GM23338 (cell line): ENCODE data around the gene ZNF335. TPM values are rescaled to one million over a fixed set of nuclear protein-coding genes. Genes with fewer than 3 reads are reported as not detected.

Source experiments
- ATAC-seq: fragments of 200-7000 bp; cut with Tn5 transposase; 3 replicates; pipeline ENCODE4 v1.9.1; 2020
- DNase-seq: peaks from one replicate; pipeline ENCODE4 v3.0.0-alpha.2; 2015; ENCODE audit warnings: low spot score
- H2AFZ ChIP-seq: fragments of 200-600 bp; sonication (generic); 2 replicates; pipeline ENCODE4 v1.8.0; 2016; ENCODE audit warnings: antibody characterized with exemption, mild to moderate bottlenecking, moderate library complexity
- H3F3A ChIP-seq: fragments of 200-600 bp; sonication (generic); replicated peaks from 2 replicates; pipeline ENCODE4 v1.8.0; 2017; ENCODE audit warnings: antibody characterized with exemption, mixed run types, low read depth
- H3K27ac ChIP-seq: fragments of 200-600 bp; sonication (generic); 2 replicates; pipeline ENCODE4 v1.6.1; 2016; ENCODE audit warnings: low read depth
- H3K27me3 ChIP-seq: fragments of 200-600 bp; sonication (generic); 2 replicates; pipeline ENCODE4 v1.8.0; 2016; ENCODE audit warnings: mild to moderate bottlenecking, mixed run types, moderate library complexity; ENCODE audit not compliant: insufficient read depth
- H3K36me3 ChIP-seq: fragments of 200-600 bp; sonication (generic); 2 replicates; pipeline ENCODE4 v1.8.0; 2016; ENCODE audit warnings: mild to moderate bottlenecking; ENCODE audit not compliant: insufficient read depth
- H3K4me1 ChIP-seq: fragments of 200-600 bp; sonication (generic); 2 replicates; pipeline ENCODE4 v1.8.0; 2016; ENCODE audit warnings: mild to moderate bottlenecking, moderate library complexity; ENCODE audit not compliant: insufficient read depth
- H3K4me2 ChIP-seq: fragments of 200-600 bp; sonication (generic); 2 replicates; pipeline ENCODE4 v1.7.1; 2017; ENCODE audit warnings: mixed run types
- H3K4me3 ChIP-seq: fragments of 200-600 bp; sonication (generic); 2 replicates; pipeline ENCODE4 v1.6.1; 2016; ENCODE audit warnings: mixed run types
- H3K79me2 ChIP-seq: fragments of 200-600 bp; sonication (generic); replicated peaks from 2 replicates; pipeline ENCODE4 v1.8.0; 2017; ENCODE audit warnings: mild to moderate bottlenecking; ENCODE audit not compliant: insufficient read depth
- H3K9me2 ChIP-seq: fragments of 200-600 bp; sonication (generic); 2 replicates; pipeline ENCODE4 v1.8.0; 2017; ENCODE audit not compliant: insufficient read depth
- H4K20me1 ChIP-seq: fragments of 200-600 bp; sonication (generic); replicated peaks from 2 replicates; pipeline ENCODE4 v1.8.0; 2017; ENCODE audit warnings: mild to moderate bottlenecking; ENCODE audit not compliant: insufficient read depth
- H3K27ac Mint-ChIP-seq: 2 replicates; pipeline ENCODE4 v1.8.0; 2020; ENCODE audit warnings: inconsistent platforms, mild to moderate bottlenecking, moderate library complexity, mixed read lengths
- H3K27me3 Mint-ChIP-seq: 3 replicates; pipeline ENCODE4 v1.8.0; 2022; ENCODE audit warnings: low read depth, mild to moderate bottlenecking, moderate library complexity, mixed read lengths, inconsistent platforms; ENCODE audit not compliant: insufficient read depth, poor library complexity
- H3K36me3 Mint-ChIP-seq: 3 replicates; pipeline ENCODE4 v1.8.0; 2021; ENCODE audit warnings: low read depth, mild to moderate bottlenecking, inconsistent platforms, moderate library complexity, mixed read lengths
- H3K4me1 Mint-ChIP-seq: 3 replicates; pipeline ENCODE4 v1.8.0; 2020; ENCODE audit warnings: mild to moderate bottlenecking, inconsistent platforms, mixed read lengths
- H3K4me3 Mint-ChIP-seq: 3 replicates; pipeline ENCODE4 v1.8.0; 2021; ENCODE audit warnings: moderate library complexity, mild to moderate bottlenecking, inconsistent platforms, mixed read lengths
- H3K9me3 Mint-ChIP-seq: 3 replicates; pipeline ENCODE4 v1.8.0; 2020; ENCODE audit warnings: moderate library complexity, mild to moderate bottlenecking, inconsistent platforms, mixed read lengths
- CREB1 ChIP-seq: fragments of 250-450 bp; sonication (Bioruptor Pico); IDR thresholded peaks from 2 replicates; pipeline ENCODE4 v1.5.0; 2020; ENCODE audit warnings: low read depth, mild to moderate bottlenecking, moderate library complexity
- EZH2phosphoT487 ChIP-seq: fragments of 200-600 bp; sonication (generic); IDR thresholded peaks from one replicate; pipeline ENCODE4 v1.8.1; 2018; ENCODE audit warnings: antibody characterized with exemption; ENCODE audit not compliant: unreplicated experiment
- JUNB ChIP-seq: IDR thresholded peaks from one replicate; pipeline ENCODE4 v1.6.1; 2016; ENCODE audit warnings: antibody characterized with exemption; ENCODE audit not compliant: unreplicated experiment
- NANOG ChIP-seq: IDR thresholded peaks from 2 replicates; pipeline ENCODE4 v1.6.1; 2016; ENCODE audit warnings: antibody characterized with exemption, borderline replicate concordance
- STAT1 ChIP-seq: IDR thresholded peaks from one replicate; pipeline ENCODE4 v1.6.1; 2016; ENCODE audit warnings: antibody characterized with exemption; ENCODE audit not compliant: unreplicated experiment
- ZNF331 ChIP-seq: fragments of 250-450 bp; sonication (Bioruptor Pico); IDR thresholded peaks from 2 replicates; pipeline ENCODE4 v1.5.0; 2020; ENCODE audit warnings: low read depth, mild to moderate bottlenecking, moderate library complexity
- polyA plus RNA-seq: library from polyadenylated mRNA; unstranded; fragments of >200 nt; fragmentation: Nextera tagmentation; extraction: Ambion mirVana; gene quantifications from 2 replicates; pipeline ENCODE4 v1.2.1, GENCODE V29; 2016
- total RNA-seq: library from RNA; depleted of rRNA; stranded (reverse); fragments of >200 nt; shearing (Covaris generic); gene quantifications from 2 replicates; pipeline ENCODE4 v1.2.3, GENCODE V29; 2014
- TF ChIP-seq, protein P1 (sequence below): fragments of 250-450 bp; sonication (Bioruptor Pico); IDR thresholded peaks from 2 replicates; pipeline ENCODE4 v1.5.0; 2020; ENCODE audit warnings: mild to moderate bottlenecking, moderate library complexity
- TF ChIP-seq, protein P2 (sequence below): IDR thresholded peaks from 2 replicates; pipeline ENCODE4 v1.6.1; 2016; ENCODE audit warnings: antibody characterized with exemption

Gene ZNF335
- total and polyA plus RNA-seq, 2 experiments from 2014 or later = 7.4 to 24.2 TPM

DNA sequence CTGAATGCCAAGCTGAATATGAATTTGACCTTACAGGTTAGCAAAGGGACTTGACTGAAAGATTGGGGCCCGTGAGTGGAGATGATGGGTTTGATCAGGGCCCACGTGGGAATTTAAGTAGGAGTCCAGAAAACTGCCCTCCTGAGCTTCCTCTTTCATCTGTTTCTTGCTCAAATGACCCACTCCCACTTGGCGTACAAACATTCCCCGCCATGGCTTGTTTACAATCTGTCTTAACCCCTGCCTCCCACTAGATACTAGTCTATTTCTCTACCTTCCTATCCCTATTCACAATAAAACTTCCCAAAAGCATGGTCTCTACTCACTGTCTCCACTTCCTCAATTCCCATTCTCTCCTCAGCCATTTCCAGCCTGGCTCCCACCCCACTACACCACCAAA is 46.1 kb upstream of the ZNF335 start:
- Mint-ChIP-seq H3K27me3 (peaks cover 15% of the 10 kb centered on the region), H3K27ac (no peak overlapping the region), H3K4me1 (peaks cover 12% of the 10 kb centered on the region), H3K36me3 (no peaks in the 10 kb centered on the region), H3K9me3 (no peaks in the 10 kb centered on the region; the same call in 2 of the 3 replicates), H3K4me3 (no peak overlapping the region)
- no peak overlapping the region for H3K27ac ChIP-seq
- H3K9me2 ChIP-seq = no peaks in the 10 kb centered on the region
- ATAC-seq (no peak), DNase-seq (no peak)
- H3K4me2 ChIP-seq = no peak overlapping the region
- no peak overlapping the region for H2AFZ ChIP-seq
- no peaks in the 10 kb centered on the region; the same call in 1 of the 2 replicates for H4K20me1 ChIP-seq
- peaks cover 9% of the 10 kb centered on the region for H3F3A ChIP-seq
- H3K4me3 ChIP-seq = no peak overlapping the region
- no peaks in the 10 kb centered on the region for H3K36me3 ChIP-seq
- peaks cover 9% of the 10 kb centered on the region for H3K4me1 ChIP-seq
- TF ChIP-seq EZH2phosphoT487 = no peak
- no peak for TF ChIP-seq JUNB
- no peak for TF ChIP-seq STAT1
- peaks cover 13% of the 10 kb centered on the region for H3K27me3 ChIP-seq
- H3K79me2 ChIP-seq = no peaks in the 10 kb centered on the region

DNA sequence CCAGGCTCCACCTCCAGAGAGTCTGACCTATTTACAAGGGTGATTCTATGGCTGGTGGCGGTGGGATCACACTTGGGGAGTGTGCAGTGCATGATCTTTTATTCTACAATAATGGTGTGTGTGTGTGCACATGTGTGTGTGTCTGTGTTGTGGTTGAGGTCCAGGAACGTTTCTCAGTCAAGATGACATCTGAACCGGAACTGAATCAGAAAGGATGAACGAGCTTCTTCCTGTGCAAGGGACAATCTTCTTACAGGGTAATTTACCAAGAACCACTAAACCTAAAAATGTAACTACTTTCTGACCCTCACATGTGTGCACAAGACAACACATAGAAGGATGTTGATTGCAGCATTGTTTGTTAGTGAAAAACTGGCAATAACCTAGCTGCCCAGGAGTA is 45.3 kb upstream of the ZNF335 start:
- Histone ChIP-seq H3K4me3 (no peak overlapping the region), H3K9me2 (no peaks in the 10 kb centered on the region), H2AFZ (no peak overlapping the region), H3K4me1 (peaks cover 12% of the 10 kb centered on the region), H4K20me1 (no peaks in the 10 kb centered on the region; the same call in 1 of the 2 replicates), H3K79me2 (no peaks in the 10 kb centered on the region), H3K36me3 (no peaks in the 10 kb centered on the region), H3K27ac (no peak overlapping the region), H3K27me3 (peaks cover 20% of the 10 kb centered on the region), H3F3A (peaks cover 9% of the 10 kb centered on the region), H3K4me2 (no peak overlapping the region)
- peaks cover 17% of the 10 kb centered on the region for H3K27me3 Mint-ChIP-seq
- H3K9me3 Mint-ChIP-seq = peaks cover 3% of the 10 kb centered on the region; the same call in 2 of the 3 replicates
- no peak overlapping the region for H3K27ac Mint-ChIP-seq
- peaks cover 15% of the 10 kb centered on the region for H3K4me1 Mint-ChIP-seq
- ATAC-seq = no peak
- H3K4me3 Mint-ChIP-seq = no peak overlapping the region
- no peaks in the 10 kb centered on the region for H3K36me3 Mint-ChIP-seq
- no peak for TF ChIP-seq CREB1 (CRISPR knock-in tag)
- TF ChIP-seq JUNB = no peak
- no peak for TF ChIP-seq NANOG
- TF ChIP-seq STAT1 = no peak
- no peak for TF ChIP-seq ZNF331 (CRISPR knock-in tag)
- TF ChIP-seq, protein P1, sequence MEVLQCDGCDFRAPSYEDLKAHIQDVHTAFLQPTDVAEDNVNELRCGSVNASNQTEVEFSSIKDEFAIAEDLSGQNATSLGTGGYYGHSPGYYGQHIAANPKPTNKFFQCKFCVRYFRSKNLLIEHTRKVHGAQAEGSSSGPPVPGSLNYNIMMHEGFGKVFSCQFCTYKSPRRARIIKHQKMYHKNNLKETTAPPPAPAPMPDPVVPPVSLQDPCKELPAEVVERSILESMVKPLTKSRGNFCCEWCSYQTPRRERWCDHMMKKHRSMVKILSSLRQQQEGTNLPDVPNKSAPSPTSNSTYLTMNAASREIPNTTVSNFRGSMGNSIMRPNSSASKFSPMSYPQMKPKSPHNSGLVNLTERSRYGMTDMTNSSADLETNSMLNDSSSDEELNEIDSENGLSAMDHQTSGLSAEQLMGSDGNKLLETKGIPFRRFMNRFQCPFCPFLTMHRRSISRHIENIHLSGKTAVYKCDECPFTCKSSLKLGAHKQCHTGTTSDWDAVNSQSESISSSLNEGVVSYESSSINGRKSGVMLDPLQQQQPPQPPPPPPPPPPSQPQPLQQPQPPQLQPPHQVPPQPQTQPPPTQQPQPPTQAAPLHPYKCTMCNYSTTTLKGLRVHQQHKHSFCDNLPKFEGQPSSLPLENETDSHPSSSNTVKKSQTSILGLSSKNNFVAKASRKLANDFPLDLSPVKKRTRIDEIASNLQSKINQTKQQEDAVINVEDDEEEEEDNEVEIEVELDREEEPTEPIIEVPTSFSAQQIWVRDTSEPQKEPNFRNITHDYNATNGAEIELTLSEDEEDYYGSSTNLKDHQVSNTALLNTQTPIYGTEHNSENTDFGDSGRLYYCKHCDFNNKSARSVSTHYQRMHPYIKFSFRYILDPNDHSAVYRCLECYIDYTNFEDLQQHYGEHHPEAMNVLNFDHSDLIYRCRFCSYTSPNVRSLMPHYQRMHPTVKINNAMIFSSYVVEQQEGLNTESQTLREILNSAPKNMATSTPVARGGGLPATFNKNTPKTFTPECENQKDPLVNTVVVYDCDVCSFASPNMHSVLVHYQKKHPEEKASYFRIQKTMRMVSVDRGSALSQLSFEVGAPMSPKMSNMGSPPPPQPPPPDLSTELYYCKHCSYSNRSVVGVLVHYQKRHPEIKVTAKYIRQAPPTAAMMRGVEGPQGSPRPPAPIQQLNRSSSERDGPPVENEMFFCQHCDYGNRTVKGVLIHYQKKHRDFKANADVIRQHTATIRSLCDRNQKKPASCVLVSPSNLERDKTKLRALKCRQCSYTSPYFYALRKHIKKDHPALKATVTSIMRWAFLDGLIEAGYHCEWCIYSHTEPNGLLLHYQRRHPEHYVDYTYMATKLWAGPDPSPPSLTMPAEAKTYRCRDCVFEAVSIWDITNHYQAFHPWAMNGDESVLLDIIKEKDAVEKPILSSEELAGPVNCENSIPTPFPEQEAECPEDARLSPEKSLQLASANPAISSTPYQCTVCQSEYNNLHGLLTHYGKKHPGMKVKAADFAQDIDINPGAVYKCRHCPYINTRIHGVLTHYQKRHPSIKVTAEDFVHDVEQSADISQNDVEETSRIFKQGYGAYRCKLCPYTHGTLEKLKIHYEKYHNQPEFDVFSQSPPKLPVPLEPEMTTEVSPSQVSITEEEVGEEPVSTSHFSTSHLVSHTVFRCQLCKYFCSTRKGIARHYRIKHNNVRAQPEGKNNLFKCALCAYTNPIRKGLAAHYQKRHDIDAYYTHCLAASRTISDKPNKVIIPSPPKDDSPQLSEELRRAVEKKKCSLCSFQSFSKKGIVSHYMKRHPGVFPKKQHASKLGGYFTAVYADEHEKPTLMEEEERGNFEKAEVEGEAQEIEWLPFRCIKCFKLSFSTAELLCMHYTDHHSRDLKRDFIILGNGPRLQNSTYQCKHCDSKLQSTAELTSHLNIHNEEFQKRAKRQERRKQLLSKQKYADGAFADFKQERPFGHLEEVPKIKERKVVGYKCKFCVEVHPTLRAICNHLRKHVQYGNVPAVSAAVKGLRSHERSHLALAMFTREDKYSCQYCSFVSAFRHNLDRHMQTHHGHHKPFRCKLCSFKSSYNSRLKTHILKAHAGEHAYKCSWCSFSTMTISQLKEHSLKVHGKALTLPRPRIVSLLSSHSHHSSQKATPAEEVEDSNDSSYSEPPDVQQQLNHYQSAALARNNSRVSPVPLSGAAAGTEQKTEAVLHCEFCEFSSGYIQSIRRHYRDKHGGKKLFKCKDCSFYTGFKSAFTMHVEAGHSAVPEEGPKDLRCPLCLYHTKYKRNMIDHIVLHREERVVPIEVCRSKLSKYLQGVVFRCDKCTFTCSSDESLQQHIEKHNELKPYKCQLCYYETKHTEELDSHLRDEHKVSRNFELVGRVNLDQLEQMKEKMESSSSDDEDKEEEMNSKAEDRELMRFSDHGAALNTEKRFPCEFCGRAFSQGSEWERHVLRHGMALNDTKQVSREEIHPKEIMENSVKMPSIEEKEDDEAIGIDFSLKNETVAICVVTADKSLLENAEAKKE (CRISPR knock-in tag) = no peak
- TF ChIP-seq, protein P2, sequence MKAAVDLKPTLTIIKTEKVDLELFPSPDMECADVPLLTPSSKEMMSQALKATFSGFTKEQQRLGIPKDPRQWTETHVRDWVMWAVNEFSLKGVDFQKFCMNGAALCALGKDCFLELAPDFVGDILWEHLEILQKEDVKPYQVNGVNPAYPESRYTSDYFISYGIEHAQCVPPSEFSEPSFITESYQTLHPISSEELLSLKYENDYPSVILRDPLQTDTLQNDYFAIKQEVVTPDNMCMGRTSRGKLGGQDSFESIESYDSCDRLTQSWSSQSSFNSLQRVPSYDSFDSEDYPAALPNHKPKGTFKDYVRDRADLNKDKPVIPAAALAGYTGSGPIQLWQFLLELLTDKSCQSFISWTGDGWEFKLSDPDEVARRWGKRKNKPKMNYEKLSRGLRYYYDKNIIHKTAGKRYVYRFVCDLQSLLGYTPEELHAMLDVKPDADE = no peak
- no peak for DNase-seq
